Calu3 (cell line): ENCODE results near the gene SLC36A1. TPM values are rescaled to one million over a fixed set of nuclear protein-coding genes. Genes with fewer than 3 reads are reported as not detected.

Source experiments
- BruUV-seq: library from RNA; stranded (reverse); fragments of 400-500 nt; replicated peaks from 2 replicates; lab custom pipeline; 2021; lab: Mats Ljungman, UMichigan
- CTCF ChIA-PET: fragments of 300-600 bp; sonication (Branson Sonifier 250); formaldehyde crosslinking; loops from one replicate; lab custom pipeline; 2022; ENCODE audit warnings: antibody characterized with exemption; lab: Charles Lee
- DNase-seq: peaks from one replicate; pipeline ENCODE4 v3.0.0; 2022
- H3K27ac Mint-ChIP-seq: one replicate; pipeline ENCODE4 v1.8.0; 2022; ENCODE audit warnings: mixed read lengths; ENCODE audit not compliant: unreplicated experiment
- H3K27me3 Mint-ChIP-seq: one replicate; pipeline ENCODE4 v1.8.0; 2022; ENCODE audit warnings: mixed read lengths; ENCODE audit not compliant: unreplicated experiment
- H3K36me3 Mint-ChIP-seq: one replicate; pipeline ENCODE4 v1.8.0; 2022; ENCODE audit warnings: mild to moderate bottlenecking, moderate library complexity, mixed read lengths; ENCODE audit not compliant: insufficient read depth, unreplicated experiment
- H3K4me1 Mint-ChIP-seq: one replicate; pipeline ENCODE4 v1.8.0; 2022; ENCODE audit warnings: mild to moderate bottlenecking, low read depth, mixed read lengths; ENCODE audit not compliant: unreplicated experiment
- H3K4me3 Mint-ChIP-seq: one replicate; pipeline ENCODE4 v1.8.0; 2022; ENCODE audit warnings: mild to moderate bottlenecking, low read depth, moderate library complexity, mixed read lengths; ENCODE audit not compliant: unreplicated experiment
- H3K9me3 Mint-ChIP-seq: one replicate; pipeline ENCODE4 v1.8.0; 2022; ENCODE audit warnings: low read depth, mixed read lengths; ENCODE audit not compliant: unreplicated experiment
- intact Hi-C: fragments of 100-400 bp; cut with micrococcal nuclease; formaldehyde crosslinking; loops from one replicate; pipeline ENCODE4 v1.10.0; 2022; ENCODE audit not compliant: unreplicated experiment
- total RNA-seq: library from RNA; stranded (reverse); gene quantifications from 2 replicates; pipeline ENCODE4 v1.2.3, GENCODE V29; 2022
- TF ChIP-seq, protein P1 (sequence below): fragments of 200-600 bp; IDR thresholded peaks from one replicate; pipeline ENCODE4 v1.8.0; 2022; ENCODE audit warnings: antibody characterized with exemption; ENCODE audit not compliant: unreplicated experiment

SLC36A1 gene
- total RNA-seq, 1 experiment from 2014 or later = 11.4 TPM

DNA sequence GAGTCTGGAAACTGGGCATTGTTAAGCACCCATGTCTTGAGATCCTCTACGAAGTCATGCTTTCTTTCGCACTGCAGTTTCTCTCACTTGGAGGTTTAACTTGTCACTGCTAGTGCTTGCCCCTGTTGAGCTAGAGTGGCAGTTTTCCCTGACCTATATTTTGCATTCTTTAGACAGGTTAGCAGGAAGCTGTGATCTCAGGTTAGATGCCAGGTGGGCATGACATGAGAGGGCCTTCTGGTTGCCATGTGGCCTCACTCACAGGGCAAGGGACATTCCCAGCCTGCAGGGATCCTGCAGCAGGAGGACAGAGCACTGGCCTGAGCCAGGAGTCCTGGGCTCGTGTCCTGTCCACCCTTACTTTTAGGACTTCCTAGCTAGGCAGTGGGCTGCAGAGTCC is 28.6 kb downstream of the SLC36A1 start:
- intact Hi-C loops = no loop called here
- Mint-ChIP-seq H3K36me3 (no peaks in the 10 kb centered on the region), H3K27me3 (no peaks in the 10 kb centered on the region), H3K4me1 (no peaks in the 10 kb centered on the region), H3K9me3 (no peaks in the 10 kb centered on the region), H3K4me3 (no peak overlapping the region), H3K27ac (no peak overlapping the region)
- BruUV-seq = no TSS peak
- CTCF ChIA-PET = interaction anchor here (0.6 kb wide), 1 partner anchor 163 kb away, joined by 3 read pairs; no protein-coding TSS in a partner anchor
- TF ChIP-seq, protein P1, sequence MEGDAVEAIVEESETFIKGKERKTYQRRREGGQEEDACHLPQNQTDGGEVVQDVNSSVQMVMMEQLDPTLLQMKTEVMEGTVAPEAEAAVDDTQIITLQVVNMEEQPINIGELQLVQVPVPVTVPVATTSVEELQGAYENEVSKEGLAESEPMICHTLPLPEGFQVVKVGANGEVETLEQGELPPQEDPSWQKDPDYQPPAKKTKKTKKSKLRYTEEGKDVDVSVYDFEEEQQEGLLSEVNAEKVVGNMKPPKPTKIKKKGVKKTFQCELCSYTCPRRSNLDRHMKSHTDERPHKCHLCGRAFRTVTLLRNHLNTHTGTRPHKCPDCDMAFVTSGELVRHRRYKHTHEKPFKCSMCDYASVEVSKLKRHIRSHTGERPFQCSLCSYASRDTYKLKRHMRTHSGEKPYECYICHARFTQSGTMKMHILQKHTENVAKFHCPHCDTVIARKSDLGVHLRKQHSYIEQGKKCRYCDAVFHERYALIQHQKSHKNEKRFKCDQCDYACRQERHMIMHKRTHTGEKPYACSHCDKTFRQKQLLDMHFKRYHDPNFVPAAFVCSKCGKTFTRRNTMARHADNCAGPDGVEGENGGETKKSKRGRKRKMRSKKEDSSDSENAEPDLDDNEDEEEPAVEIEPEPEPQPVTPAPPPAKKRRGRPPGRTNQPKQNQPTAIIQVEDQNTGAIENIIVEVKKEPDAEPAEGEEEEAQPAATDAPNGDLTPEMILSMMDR = no peak
- DNase-seq = no peak

DNA sequence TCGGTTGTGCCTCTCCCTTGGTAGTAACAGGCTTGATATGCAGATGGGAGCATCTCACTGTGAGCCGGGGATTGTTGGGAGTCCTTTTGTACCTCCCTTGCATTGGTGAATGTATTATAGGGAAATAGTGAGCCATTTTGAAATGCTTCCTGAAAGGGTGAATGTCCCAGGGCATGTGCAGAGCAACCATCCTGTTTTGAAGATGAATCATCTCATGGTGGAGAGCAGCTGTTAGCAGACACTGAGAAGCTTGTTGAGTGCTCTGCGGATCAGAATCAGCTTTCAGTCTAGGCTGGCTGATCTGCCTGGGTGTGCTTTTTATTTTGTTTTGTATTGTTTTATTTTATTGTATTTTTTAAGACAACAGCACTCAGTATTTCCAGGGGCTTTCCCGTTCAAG is 29.7 kb downstream of the SLC36A1 start:
- H3K4me1 Mint-ChIP-seq = no peaks in the 10 kb centered on the region

DNA sequence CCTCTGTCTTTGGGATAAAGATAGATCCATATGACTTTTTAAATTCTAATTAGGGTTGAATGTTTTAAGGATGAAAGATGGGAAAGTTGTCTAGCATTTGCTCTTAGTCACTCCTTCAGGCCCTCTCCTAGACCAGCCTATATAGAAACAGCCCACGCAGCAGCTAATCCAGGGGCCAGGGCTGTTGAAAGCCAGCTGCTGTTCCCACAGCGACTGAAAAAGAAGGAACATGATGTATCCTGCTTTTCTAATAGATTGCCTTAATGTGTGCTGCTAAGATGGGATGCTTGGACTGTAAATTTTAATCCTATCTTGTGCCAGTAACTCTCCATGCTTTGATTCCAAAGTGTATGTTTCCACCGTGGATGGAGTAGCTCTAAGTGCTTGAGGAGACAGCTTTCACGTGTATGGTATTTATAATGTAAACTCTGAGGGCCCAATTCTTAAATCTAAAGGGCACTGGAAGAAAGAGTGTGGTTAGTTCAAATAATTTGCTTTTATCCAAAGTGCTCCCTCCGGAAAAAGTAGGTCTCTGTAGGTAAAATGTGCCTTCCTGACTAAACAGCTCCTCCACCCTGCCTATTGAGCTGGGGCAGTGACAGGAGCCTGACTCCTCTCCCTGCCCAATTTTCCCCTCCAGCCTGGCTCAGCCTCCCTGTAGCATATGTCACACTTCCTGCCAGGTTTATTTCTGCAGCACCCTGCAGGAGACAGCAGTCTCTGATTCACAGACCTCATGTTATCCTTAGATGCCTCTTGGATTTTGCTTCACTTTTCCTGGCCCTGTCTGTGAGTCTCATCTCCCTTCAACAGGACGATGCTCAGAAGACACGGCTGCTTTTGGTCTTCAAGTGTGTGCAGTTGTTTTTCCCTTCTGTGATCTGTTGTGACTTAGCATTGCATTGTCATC is 33.2 kb downstream of the SLC36A1 start:
- Mint-ChIP-seq H3K4me1 (no peaks in the 10 kb centered on the region), H3K27me3 (no peaks in the 10 kb centered on the region), H3K9me3 (no peaks in the 10 kb centered on the region), H3K36me3 (no peaks in the 10 kb centered on the region), H3K4me3 (no peak overlapping the region), H3K27ac (no peak overlapping the region)
- intact Hi-C loops = no loop called here
- no TSS peak for BruUV-seq
- CTCF ChIA-PET = no interaction called here
- TF ChIP-seq, protein P1 = no peak
- no peak for DNase-seq

More for the DNA sequence above, 29.7 kb downstream of the SLC36A1 start:
- intact Hi-C loops = no loop called here
- Mint-ChIP-seq H3K4me3 (no peak overlapping the region), H3K36me3 (no peaks in the 10 kb centered on the region), H3K9me3 (no peaks in the 10 kb centered on the region), H3K27me3 (no peaks in the 10 kb centered on the region), H3K27ac (no peak overlapping the region)
- BruUV-seq = no TSS peak
- DNase-seq = no peak
- CTCF ChIA-PET = no interaction called here
- TF ChIP-seq, protein P1 = no peak

DNA sequence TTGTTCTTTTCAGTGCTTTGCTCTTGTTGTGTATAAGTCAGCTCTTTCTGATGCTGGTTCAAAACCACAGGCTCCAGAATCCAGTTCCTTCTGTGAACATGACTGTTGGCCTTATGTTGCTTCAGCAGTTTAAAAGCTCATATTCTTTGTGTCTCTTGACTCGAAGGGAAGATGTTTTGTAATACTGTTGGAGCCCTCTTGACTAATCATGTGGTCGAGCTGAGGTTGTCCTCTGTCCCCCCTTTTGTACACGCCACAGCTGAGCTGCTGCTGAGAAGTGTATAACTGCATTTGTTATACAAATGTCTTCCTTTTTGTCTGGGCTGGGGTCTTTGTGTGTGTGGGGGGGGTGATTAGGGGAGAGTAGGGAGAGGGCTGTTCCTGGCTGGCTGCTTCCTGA is 35.8 kb downstream of the SLC36A1 start:
- DNase-seq = no peak
- Mint-ChIP-seq H3K4me1 (no peaks in the 10 kb centered on the region), H3K4me3 (no peak overlapping the region), H3K27ac (no peak overlapping the region), H3K9me3 (no peaks in the 10 kb centered on the region), H3K27me3 (no peaks in the 10 kb centered on the region), H3K36me3 (no peaks in the 10 kb centered on the region)
- TF ChIP-seq, protein P1 = no peak
- CTCF ChIA-PET = no interaction called here
- no TSS peak for BruUV-seq
- intact Hi-C loops = no loop called here
